GM23338 (cell line): ENCODE measurements around the gene IL17C. TPM values are rescaled to one million over a fixed set of nuclear protein-coding genes. Genes with fewer than 3 reads are reported as not detected.

ENCODE experiments used
- ATAC-seq: fragments of 200-7000 bp; cut with Tn5 transposase; 3 replicates; pipeline ENCODE4 v1.9.1; 2020
- DNase-seq: peaks from one replicate; pipeline ENCODE4 v3.0.0-alpha.2; 2015; ENCODE audit warnings: low spot score
- H2AFZ ChIP-seq: fragments of 200-600 bp; sonication (generic); 2 replicates; pipeline ENCODE4 v1.8.0; 2016; ENCODE audit warnings: antibody characterized with exemption, mild to moderate bottlenecking, moderate library complexity
- H3F3A ChIP-seq: fragments of 200-600 bp; sonication (generic); replicated peaks from 2 replicates; pipeline ENCODE4 v1.8.0; 2017; ENCODE audit warnings: antibody characterized with exemption, mixed run types, low read depth
- H3K27ac ChIP-seq: fragments of 200-600 bp; sonication (generic); 2 replicates; pipeline ENCODE4 v1.6.1; 2016; ENCODE audit warnings: low read depth
- H3K27me3 ChIP-seq: fragments of 200-600 bp; sonication (generic); 2 replicates; pipeline ENCODE4 v1.8.0; 2016; ENCODE audit warnings: mild to moderate bottlenecking, mixed run types, moderate library complexity; ENCODE audit not compliant: insufficient read depth
- H3K36me3 ChIP-seq: fragments of 200-600 bp; sonication (generic); 2 replicates; pipeline ENCODE4 v1.8.0; 2016; ENCODE audit warnings: mild to moderate bottlenecking; ENCODE audit not compliant: insufficient read depth
- H3K4me1 ChIP-seq: fragments of 200-600 bp; sonication (generic); 2 replicates; pipeline ENCODE4 v1.8.0; 2016; ENCODE audit warnings: mild to moderate bottlenecking, moderate library complexity; ENCODE audit not compliant: insufficient read depth
- H3K4me2 ChIP-seq: fragments of 200-600 bp; sonication (generic); 2 replicates; pipeline ENCODE4 v1.7.1; 2017; ENCODE audit warnings: mixed run types
- H3K4me3 ChIP-seq: fragments of 200-600 bp; sonication (generic); 2 replicates; pipeline ENCODE4 v1.6.1; 2016; ENCODE audit warnings: mixed run types
- H3K79me2 ChIP-seq: fragments of 200-600 bp; sonication (generic); replicated peaks from 2 replicates; pipeline ENCODE4 v1.8.0; 2017; ENCODE audit warnings: mild to moderate bottlenecking; ENCODE audit not compliant: insufficient read depth
- H3K9me2 ChIP-seq: fragments of 200-600 bp; sonication (generic); 2 replicates; pipeline ENCODE4 v1.8.0; 2017; ENCODE audit not compliant: insufficient read depth
- H4K20me1 ChIP-seq: fragments of 200-600 bp; sonication (generic); replicated peaks from 2 replicates; pipeline ENCODE4 v1.8.0; 2017; ENCODE audit warnings: mild to moderate bottlenecking; ENCODE audit not compliant: insufficient read depth
- H3K27ac Mint-ChIP-seq: 2 replicates; pipeline ENCODE4 v1.8.0; 2020; ENCODE audit warnings: inconsistent platforms, mild to moderate bottlenecking, moderate library complexity, mixed read lengths
- H3K27me3 Mint-ChIP-seq: 3 replicates; pipeline ENCODE4 v1.8.0; 2022; ENCODE audit warnings: low read depth, mild to moderate bottlenecking, moderate library complexity, mixed read lengths, inconsistent platforms; ENCODE audit not compliant: insufficient read depth, poor library complexity
- H3K36me3 Mint-ChIP-seq: 3 replicates; pipeline ENCODE4 v1.8.0; 2021; ENCODE audit warnings: low read depth, mild to moderate bottlenecking, inconsistent platforms, moderate library complexity, mixed read lengths
- H3K4me1 Mint-ChIP-seq: 3 replicates; pipeline ENCODE4 v1.8.0; 2020; ENCODE audit warnings: mild to moderate bottlenecking, inconsistent platforms, mixed read lengths
- H3K4me3 Mint-ChIP-seq: 3 replicates; pipeline ENCODE4 v1.8.0; 2021; ENCODE audit warnings: moderate library complexity, mild to moderate bottlenecking, inconsistent platforms, mixed read lengths
- H3K9me3 Mint-ChIP-seq: 3 replicates; pipeline ENCODE4 v1.8.0; 2020; ENCODE audit warnings: moderate library complexity, mild to moderate bottlenecking, inconsistent platforms, mixed read lengths
- CTCF ChIP-seq, 2 experiments: fragments of 200-600 bp in 1 of 2; sonication (generic) in 1 of 2; conservative IDR thresholded peaks; 2 replicates each; pipeline versions ENCODE4 v1.5.1 to v1.6.1; 2016 to 2017; ENCODE audit warnings: antibody characterized with exemption in 2 of 2, low read depth in 2 of 2, mild to moderate bottlenecking in 2 of 2, moderate library complexity in 1 of 2
- REST ChIP-seq: IDR thresholded peaks from one replicate; pipeline ENCODE4 v1.6.1; 2018; ENCODE audit warnings: antibody characterized with exemption; ENCODE audit not compliant: unreplicated experiment
- STAT1 ChIP-seq: IDR thresholded peaks from one replicate; pipeline ENCODE4 v1.6.1; 2016; ENCODE audit warnings: antibody characterized with exemption; ENCODE audit not compliant: unreplicated experiment
- polyA plus RNA-seq: library from polyadenylated mRNA; unstranded; fragments of >200 nt; fragmentation: Nextera tagmentation; extraction: Ambion mirVana; gene quantifications from 2 replicates; pipeline ENCODE4 v1.2.1, GENCODE V29; 2016
- total RNA-seq: library from RNA; depleted of rRNA; stranded (reverse); fragments of >200 nt; shearing (Covaris generic); gene quantifications from 2 replicates; pipeline ENCODE4 v1.2.3, GENCODE V29; 2014

Gene IL17C
- total and polyA plus RNA-seq, 2 experiments from 2014 or later, result 2.7 to 3.9 TPM

GRCh38 chr16:88634994-88635670 lies 3.2 kb upstream of the IL17C start:
- ATAC-seq, result no peak; the same call in 2 of the 3 replicates
- no peak overlapping the region for H2AFZ ChIP-seq
- no peaks in the 10 kb centered on the region for H3K79me2 ChIP-seq
- H3K27ac ChIP-seq, result no peak overlapping the region
- Mint-ChIP-seq H3K27me3 (peaks cover 21% of the 10 kb centered on the region), H3K4me1 (peaks cover 40% of the 10 kb centered on the region), H3K27ac (no peak overlapping the region), H3K36me3 (peaks cover 14% of the 10 kb centered on the region; the same call in 2 of the 3 replicates), H3K9me3 (0 out of 3 replicates have a peak, but pooled peaks cover under 1% of the 10 kb centered on the region), H3K4me3 (peak overlapping the region; percentile 71)
- H3K9me2 ChIP-seq, result no peaks in the 10 kb centered on the region
- 0 out of 2 replicates have a peak, but pooled peaks cover 19% of the 10 kb centered on the region for H3F3A ChIP-seq
- H3K4me2 ChIP-seq, result peak overlapping the region; percentile 91
- no peaks in the 10 kb centered on the region for H4K20me1 ChIP-seq
- H3K36me3 ChIP-seq, result 0 out of 2 replicates have a peak, but pooled peaks cover 2% of the 10 kb centered on the region
- H3K4me3 ChIP-seq, result peak overlapping the region; percentile 89
- DNase-seq, result no peak
- peaks cover 25% of the 10 kb centered on the region for H3K4me1 ChIP-seq
- H3K27me3 ChIP-seq, result no peaks in the 10 kb centered on the region; the same call in 1 of the 2 replicates
- TF ChIP-seq CTCF (conservative IDR thresholded peaks at IDR 0.05; ENCODE audit: low read depth in 2 of 2) (peak in 1 of 2 experiments; percentile 2; a peak in 1 of 4 replicates), STAT1 (no peak)

- TF ChIP-seq REST, result no peak
- TF ChIP-seq CTCF (conservative IDR thresholded peaks at IDR 0.05; ENCODE audit: low read depth in 2 of 2), result peak in 1 of 2 experiments; percentile 31; a peak in 1 of 4 replicates
- peaks cover 14% of the 10 kb centered on the region; the same call in 2 of the 3 replicates for H3K36me3 Mint-ChIP-seq
- Histone ChIP-seq H3K36me3 (no peaks in the 10 kb centered on the region), H4K20me1 (no peaks in the 10 kb centered on the region), H3K27ac (no peak overlapping the region), H3K79me2 (no peaks in the 10 kb centered on the region), H3K9me2 (no peaks in the 10 kb centered on the region), H3F3A (0 out of 2 replicates have a peak, but pooled peaks cover 19% of the 10 kb centered on the region), H3K4me2 (peak overlapping the region; percentile 91; the same call in 1 of the 2 replicates), H3K4me1 (peaks cover 25% of the 10 kb centered on the region), H2AFZ (no peak overlapping the region), H3K4me3 (no peak overlapping the region), H3K27me3 (no peaks in the 10 kb centered on the region; the same call in 1 of the 2 replicates)
- peaks cover 25% of the 10 kb centered on the region for H3K27me3 Mint-ChIP-seq
- no peak overlapping the region for H3K27ac Mint-ChIP-seq
- ATAC-seq, result no peak
- peaks cover 3% of the 10 kb centered on the region; the same call in 1 of the 3 replicates for H3K9me3 Mint-ChIP-seq
- peaks cover 46% of the 10 kb centered on the region for H3K4me1 Mint-ChIP-seq
- no peak for DNase-seq
- peak overlapping the region; percentile 50; the same call in 2 of the 3 replicates for H3K4me3 Mint-ChIP-seq
Measured at GRCh38 chr16:88635671-88636319, 2.6 kb upstream of the IL17C start.
